ENCODE results near the gene TRIM52. TPM values are rescaled to one million over a fixed set of nuclear protein-coding genes. Genes with fewer than 3 reads are reported as not detected.

Gene TRIM52
- total and polyA plus RNA-seq, 2 of the 13 experiments (the other 11 are each of a cell fraction or from before 2014, with no cell fraction given), result 7.2 to 11.6 TPM

GRCh38 chr5:181223729-181224389, 37.1 kb downstream of the TRIM52 start (continued):
- TF ChIP-seq ZNF276 (CRISPR knock-in tag; IDR thresholded peaks at IDR 0.05; ENCODE audit: low read depth), result no peak
- TF ChIP-seq, protein P1, sequence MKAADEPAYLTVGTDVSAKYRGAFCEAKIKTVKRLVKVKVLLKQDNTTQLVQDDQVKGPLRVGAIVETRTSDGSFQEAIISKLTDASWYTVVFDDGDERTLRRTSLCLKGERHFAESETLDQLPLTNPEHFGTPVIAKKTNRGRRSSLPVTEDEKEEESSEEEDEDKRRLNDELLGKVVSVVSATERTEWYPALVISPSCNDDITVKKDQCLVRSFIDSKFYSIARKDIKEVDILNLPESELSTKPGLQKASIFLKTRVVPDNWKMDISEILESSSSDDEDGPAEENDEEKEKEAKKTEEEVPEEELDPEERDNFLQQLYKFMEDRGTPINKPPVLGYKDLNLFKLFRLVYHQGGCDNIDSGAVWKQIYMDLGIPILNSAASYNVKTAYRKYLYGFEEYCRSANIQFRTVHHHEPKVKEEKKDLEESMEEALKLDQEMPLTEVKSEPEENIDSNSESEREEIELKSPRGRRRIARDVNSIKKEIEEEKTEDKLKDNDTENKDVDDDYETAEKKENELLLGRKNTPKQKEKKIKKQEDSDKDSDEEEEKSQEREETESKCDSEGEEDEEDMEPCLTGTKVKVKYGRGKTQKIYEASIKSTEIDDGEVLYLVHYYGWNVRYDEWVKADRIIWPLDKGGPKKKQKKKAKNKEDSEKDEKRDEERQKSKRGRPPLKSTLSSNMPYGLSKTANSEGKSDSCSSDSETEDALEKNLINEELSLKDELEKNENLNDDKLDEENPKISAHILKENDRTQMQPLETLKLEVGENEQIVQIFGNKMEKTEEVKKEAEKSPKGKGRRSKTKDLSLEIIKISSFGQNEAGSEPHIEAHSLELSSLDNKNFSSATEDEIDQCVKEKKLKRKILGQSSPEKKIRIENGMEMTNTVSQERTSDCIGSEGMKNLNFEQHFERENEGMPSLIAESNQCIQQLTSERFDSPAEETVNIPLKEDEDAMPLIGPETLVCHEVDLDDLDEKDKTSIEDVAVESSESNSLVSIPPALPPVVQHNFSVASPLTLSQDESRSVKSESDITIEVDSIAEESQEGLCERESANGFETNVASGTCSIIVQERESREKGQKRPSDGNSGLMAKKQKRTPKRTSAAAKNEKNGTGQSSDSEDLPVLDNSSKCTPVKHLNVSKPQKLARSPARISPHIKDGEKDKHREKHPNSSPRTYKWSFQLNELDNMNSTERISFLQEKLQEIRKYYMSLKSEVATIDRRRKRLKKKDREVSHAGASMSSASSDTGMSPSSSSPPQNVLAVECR (CRISPR knock-in tag; IDR thresholded peaks at IDR 0.05; ENCODE audit: borderline replicate concordance), result peak; percentile 81
- no peak for TF ChIP-seq ZNF12 (CRISPR knock-in tag; IDR thresholded peaks at IDR 0.05)
- TF ChIP-seq ZNF788 (CRISPR knock-in tag; IDR thresholded peaks at IDR 0.05; ENCODE audit: borderline replicate concordance), result peak; percentile 7; the same call in 1 of the 2 replicates
- TF ChIP-seq DNMT3B (CRISPR knock-in tag; conservative IDR thresholded peaks at IDR 0.05), result no peak
- TF ChIP-seq ZNF354B (CRISPR knock-in tag; IDR thresholded peaks at IDR 0.05), result 0 out of 2 replicates have a peak, but pooled peaks have one; percentile 71
- TF ChIP-seq, protein P2, sequence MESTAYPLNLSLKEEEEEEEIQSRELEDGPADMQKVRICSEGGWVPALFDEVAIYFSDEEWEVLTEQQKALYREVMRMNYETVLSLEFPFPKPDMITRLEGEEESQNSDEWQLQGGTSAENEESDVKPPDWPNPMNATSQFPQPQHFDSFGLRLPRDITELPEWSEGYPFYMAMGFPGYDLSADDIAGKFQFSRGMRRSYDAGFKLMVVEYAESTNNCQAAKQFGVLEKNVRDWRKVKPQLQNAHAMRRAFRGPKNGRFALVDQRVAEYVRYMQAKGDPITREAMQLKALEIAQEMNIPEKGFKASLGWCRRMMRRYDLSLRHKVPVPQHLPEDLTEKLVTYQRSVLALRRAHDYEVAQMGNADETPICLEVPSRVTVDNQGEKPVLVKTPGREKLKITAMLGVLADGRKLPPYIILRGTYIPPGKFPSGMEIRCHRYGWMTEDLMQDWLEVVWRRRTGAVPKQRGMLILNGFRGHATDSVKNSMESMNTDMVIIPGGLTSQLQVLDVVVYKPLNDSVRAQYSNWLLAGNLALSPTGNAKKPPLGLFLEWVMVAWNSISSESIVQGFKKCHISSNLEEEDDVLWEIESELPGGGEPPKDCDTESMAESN (CRISPR knock-in tag; conservative IDR thresholded peaks at IDR 0.05), result 0 out of 2 replicates have a peak, but pooled peaks have one; percentile 12
- peak; percentile 87 for TF ChIP-seq YY1 (IDR thresholded peaks at IDR 0.05; ENCODE audit: insufficient read depth, insufficient replicate concordance, low read depth, low read length)
- TF ChIP-seq, protein P3, sequence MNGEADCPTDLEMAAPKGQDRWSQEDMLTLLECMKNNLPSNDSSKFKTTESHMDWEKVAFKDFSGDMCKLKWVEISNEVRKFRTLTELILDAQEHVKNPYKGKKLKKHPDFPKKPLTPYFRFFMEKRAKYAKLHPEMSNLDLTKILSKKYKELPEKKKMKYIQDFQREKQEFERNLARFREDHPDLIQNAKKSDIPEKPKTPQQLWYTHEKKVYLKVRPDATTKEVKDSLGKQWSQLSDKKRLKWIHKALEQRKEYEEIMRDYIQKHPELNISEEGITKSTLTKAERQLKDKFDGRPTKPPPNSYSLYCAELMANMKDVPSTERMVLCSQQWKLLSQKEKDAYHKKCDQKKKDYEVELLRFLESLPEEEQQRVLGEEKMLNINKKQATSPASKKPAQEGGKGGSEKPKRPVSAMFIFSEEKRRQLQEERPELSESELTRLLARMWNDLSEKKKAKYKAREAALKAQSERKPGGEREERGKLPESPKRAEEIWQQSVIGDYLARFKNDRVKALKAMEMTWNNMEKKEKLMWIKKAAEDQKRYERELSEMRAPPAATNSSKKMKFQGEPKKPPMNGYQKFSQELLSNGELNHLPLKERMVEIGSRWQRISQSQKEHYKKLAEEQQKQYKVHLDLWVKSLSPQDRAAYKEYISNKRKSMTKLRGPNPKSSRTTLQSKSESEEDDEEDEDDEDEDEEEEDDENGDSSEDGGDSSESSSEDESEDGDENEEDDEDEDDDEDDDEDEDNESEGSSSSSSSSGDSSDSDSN (CRISPR knock-in tag; IDR thresholded peaks at IDR 0.05), result peak; percentile 8; the same call in 1 of the 2 replicates
- TF ChIP-seq DMAP1 (CRISPR knock-in tag; IDR thresholded peaks at IDR 0.05), result 0 out of 2 replicates have a peak, but pooled peaks have one; percentile 6
- TF ChIP-seq SMAD1 (CRISPR knock-in tag; IDR thresholded peaks at IDR 0.05; ENCODE audit: borderline replicate concordance, low read depth), result peak; percentile 32
- TF ChIP-seq ZNF776 (CRISPR knock-in tag; IDR thresholded peaks at IDR 0.05), result no peak
- TF ChIP-seq MED13 (CRISPR knock-in tag; IDR thresholded peaks at IDR 0.05), result no peak
- TF ChIP-seq, protein P4, sequence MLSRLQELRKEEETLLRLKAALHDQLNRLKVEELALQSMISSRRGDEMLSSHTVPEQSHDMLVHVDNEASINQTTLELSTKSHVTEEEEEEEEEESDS (CRISPR knock-in tag; IDR thresholded peaks at IDR 0.05; ENCODE audit: borderline replicate concordance), result 0 out of 2 replicates have a peak, but pooled peaks have one; percentile 32
- no peak; the same call in 1 of the 2 replicates for TF ChIP-seq ZBTB38 (CRISPR knock-in tag; IDR thresholded peaks at IDR 0.05)
- no peak for TF ChIP-seq MIER3 (CRISPR knock-in tag; IDR thresholded peaks at IDR 0.05; ENCODE audit: borderline replicate concordance)
- TF ChIP-seq SSRP1 (CRISPR knock-in tag; IDR thresholded peaks at IDR 0.05), result 0 out of 2 replicates have a peak, but pooled peaks have one; percentile 36
- 0 out of 2 replicates have a peak, but pooled peaks have one; percentile 19 for TF ChIP-seq SRY (CRISPR knock-in tag; IDR thresholded peaks at IDR 0.05)
- peak; percentile 34; the same call in 1 of the 2 replicates for TF ChIP-seq ZNF430 (CRISPR knock-in tag; IDR thresholded peaks at IDR 0.05)

Measured in HepG2 (cell line).